ELR (cell line): ENCODE measurements around the gene LYVE1.

ENCODE experiments used
- DNase-seq: peaks from one replicate; pipeline ENCODE4 v3.0.0-alpha.2; 2015; ENCODE audit warnings: low read depth

The LYVE1 gene

DNA sequence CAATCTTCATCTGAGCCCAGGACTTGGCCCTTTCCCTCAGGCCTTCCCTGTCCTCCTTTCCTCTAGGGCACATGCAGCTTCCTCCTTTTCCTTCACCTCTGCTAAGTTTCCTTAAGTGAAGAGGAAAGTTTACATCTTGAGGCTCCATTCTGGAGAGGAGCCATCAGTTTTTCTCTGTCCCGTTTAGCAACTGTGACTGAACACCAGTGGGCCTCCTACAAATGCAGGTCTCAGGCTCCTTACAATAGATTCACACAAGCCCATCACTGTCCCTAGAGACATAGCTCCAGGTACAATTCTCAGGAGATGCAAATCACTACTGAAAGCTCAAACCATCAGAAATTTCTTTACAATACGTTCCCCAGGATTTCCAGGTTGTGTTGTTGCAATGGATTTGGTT lies 23.3 kb upstream of the LYVE1 start:
- no peak for DNase-seq

DNA sequence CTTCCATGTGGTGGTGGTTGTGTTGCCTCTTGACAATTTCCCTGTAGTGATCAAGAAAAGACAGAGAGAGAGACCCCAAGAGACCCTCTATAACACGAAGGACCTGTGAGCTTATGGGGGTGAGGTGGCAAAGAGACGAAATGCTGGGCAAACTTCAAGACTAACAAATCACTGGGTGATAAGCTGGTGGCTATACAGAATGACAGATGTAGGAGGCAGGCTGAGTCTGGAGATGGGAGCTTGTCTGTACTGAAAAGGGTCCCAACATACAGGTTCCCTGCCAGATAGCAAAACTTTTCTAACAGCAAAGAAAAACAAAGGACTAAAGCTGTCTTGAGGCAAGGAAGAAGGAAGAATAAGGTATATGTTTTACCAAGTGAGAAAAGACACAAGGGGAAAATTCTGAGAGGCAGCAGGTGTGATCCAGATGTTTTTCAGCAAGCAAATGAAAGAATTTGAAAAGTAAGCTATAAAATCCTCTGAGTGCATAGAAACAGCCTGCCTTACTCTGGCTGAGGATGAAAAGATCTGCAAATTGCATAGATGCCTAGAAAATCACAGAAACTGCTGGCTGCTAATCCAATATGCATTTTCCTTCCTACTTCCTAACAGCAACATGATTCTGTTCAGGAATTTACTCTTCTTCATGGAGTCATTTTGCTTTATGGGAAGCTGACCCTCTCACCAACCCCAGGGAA lies 21.9 kb upstream of the LYVE1 start:
- DNase-seq = no peak

DNA sequence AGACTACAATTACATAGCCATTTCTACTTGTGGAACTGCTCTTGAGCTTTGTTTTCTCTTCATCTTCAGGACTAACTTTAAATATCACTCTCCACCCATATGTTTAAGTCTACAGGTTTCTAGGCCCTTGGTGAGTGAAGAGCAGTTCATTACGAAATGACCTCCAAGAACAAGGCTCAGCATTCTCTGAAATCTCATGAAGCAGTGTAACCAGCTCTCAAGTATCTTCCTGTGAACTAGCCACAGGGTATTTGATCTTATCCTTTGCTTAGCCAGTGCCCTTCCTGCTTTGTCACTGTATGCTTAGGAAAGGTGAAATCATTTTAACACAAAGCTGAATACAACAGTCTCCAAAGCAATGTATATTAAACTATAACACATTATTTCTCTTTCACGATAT lies 20.4 kb upstream of the LYVE1 start:
- no peak for DNase-seq

DNA sequence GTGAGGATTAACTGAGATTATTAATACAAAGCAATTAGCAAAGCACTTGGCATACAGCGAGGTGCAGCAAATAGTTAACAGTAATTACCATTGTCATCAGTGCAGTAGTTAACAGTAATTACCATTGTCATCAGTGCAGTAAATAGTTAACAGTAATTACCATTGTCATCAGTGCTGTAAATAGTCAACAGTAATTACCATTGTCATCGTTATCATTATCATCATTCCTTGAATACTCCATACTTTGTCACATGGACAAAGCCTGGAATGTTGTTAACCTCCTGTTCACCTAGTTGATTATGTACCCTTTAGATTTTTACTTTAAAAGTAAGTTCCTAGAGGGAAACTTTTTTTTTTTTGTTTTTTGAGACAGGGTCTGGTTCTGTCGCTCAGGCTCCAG lies 19.5 kb upstream of the LYVE1 start:
- DNase-seq = no peak

DNA sequence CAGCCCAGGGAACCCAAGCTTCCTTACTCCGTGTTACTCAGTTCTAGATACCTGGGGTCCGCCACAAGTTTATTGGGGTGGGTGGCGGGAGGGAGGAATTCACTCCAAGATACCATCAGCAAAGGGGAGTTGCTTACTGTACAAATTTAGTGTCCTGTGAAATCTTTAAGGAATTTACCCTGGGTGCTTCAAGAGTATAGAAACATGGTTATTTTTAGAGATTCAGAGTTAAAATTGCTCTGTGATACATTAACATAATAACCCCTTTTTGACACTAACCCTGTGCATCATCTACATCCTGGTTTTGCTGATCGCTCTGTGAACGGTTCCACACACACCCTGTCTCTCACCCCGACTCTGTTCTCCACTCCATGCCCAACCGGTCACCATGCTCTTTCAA lies 18.9 kb upstream of the LYVE1 start:
- no peak for DNase-seq

DNA sequence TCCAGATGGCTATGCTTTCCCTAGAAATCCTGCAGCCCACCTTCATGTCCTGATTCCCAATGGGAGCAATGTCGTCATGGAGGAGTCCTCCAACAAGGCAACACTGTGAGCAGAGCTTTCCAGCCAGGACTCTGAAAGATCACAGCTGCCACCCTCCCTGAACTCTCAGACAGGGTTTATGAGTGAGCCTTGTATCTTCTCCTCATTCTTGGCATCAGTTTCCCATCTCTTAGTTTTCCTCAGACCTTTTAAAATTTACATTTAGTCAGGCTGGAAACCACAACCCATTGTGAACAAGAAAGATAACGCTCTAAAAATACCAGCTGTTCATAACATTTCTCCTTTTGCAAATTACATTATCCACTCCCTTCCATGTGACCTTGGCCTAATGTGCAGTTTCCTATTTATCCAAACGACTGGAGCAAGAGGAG lies 15.6 kb upstream of the LYVE1 start:
- no peak for DNase-seq

DNA sequence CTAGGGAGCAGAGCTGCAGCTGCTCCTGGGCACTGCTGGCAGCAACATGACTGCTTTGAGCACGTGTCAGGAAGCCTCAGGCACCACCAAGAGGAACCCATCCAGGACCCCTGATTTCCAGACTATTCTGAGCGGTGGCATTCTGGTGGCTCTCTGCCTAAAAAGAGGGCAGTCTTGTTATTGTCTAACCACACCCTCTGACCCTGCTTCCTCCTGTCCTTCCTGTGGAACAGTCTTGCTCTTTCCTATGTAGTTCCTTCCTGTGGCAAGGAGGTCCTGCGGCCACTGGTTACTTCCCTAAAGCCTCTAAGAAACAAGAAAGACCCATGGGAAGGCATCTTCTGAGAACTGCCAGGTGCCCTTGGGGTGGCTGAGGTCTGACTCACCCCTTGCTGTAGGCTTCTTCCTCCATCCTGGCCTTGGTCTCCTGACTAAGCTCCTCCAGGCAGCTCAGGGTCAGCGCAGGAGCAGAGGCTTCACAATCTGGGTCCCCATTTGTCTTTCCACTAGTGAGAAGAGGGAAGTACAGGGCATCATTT lies 13.1 kb upstream of the LYVE1 start:
- DNase-seq = peak; percentile 74

DNA sequence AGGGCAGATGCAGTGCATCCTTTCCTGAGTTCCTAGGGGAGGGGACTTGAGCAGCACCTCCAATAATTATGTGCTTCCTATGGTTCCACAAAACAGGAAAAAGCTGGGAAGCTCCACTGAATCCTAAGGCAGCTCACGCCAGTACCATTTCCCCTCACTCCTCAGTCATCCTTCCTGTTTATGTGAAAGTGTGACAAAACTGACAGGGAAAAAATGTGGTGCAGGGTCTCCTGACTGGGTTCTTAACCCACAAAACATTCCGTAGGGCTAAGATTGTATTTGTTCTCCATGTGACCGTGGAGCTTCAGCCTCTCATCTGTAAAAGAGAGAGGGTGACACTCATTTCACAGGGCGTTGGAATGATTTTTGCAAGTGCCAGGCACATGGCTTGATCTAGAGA lies 12.2 kb upstream of the LYVE1 start:
- peak; percentile 28 for DNase-seq

DNA sequence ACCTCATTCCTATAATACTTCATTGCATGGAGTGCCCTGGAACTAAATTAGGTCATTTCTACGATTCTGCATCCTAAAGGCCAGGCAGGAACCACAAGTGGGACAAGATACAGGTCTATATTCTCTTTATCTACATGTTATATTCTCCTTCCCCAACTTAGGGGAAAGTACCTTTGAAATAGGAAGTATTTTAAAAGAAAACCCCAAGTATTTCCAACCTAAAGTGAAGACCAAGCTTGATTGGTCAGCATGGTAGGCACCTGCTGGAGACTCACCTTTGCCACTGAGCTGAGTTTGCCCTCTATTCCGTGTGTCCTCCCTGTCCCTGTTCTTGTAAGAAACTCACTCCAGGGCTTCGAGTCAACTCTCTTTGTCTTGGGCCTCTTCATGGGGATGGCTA lies 11.2 kb upstream of the LYVE1 start:
- DNase-seq = no peak

DNA sequence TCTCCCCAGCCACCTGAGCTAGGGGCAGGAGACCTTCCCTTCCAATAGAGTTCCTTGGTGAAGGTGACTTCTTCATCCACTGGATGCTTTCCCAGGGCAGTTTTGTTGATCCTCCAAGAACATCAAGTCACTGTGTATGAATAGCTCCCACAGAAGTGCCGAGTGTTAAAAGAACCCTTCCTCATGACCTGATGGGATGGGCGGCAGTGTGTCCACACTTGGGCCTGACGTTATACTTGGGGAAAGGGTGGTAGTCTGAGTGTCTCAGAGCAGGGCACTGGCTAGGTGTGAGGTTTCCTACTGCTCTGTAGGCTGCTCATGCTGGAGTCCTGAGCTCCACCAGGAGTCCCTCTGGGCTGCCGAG lies 7.6 kb upstream of the LYVE1 start:
- DNase-seq = no peak

DNA sequence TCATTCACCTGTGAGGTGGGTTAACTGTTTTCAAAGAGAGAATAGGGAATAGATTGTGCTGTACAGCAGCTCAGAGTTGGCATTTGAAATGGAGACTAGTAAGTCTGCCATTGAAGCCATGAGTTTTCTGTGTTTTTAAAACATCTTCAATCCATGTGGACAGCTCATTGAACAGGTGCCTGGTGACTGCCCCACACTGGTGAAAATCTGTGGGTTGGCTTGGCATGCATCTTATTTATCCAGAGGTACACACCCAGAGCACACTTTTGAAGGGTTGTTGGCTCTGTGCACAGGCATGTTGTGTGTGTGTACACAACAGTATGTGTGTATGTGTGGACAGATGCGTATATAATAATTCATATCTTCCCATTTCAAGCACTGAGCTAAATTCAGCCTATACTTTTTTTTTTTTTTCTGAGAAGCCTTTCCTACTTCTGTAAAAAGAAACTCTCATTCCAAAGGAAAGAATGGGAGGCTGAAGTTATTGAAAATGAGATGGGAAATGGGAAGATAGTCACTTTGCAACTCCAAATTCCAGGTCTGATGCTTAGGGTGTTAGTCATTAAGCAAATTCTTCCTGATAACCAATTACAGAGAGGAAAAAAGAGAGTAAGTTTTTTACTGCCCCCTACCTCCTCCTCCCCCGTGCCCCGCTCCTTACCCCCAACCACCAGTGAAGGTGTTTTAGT lies 7.0 kb upstream of the LYVE1 start:
- no peak for DNase-seq

DNA sequence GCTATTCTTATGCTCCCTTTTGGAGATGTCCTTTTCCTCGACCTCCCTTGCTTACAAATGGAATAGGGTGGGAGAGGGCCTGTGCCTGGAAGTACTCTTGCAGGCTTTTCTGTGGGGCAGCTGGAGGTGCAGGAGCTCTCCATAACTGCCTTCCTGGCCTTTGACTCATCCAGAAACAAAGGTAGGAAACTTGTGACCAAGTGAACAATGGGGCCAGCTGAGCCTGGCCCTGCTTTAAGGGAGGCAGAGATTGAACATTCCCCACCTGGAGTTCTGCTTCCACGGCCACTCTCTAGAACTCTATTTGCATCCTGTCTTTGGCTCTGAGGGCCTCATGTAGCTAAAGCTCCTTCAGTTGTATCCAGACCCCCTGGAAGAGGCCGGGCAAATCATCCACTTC lies 5.1 kb upstream of the LYVE1 start:
- no peak for DNase-seq

DNA sequence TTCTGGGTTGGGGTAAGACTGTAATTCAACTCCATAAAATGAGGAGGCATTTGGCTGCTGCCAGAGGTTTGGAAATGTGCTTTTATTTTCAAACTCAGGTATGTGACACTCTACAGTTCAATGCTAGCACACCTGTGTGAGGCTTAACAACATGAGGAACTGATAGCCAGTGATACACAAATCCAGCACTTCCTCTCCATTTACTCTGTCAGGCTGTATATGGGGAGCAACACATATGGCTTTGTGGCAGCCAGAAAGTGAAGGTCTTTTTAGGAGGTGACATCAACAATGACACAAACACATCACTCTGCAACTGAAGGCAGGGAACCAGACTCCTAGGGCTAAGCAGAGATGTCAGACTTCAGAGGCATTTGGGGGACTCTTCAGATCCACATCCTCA lies 4.6 kb upstream of the LYVE1 start:
- no peak for DNase-seq

DNA sequence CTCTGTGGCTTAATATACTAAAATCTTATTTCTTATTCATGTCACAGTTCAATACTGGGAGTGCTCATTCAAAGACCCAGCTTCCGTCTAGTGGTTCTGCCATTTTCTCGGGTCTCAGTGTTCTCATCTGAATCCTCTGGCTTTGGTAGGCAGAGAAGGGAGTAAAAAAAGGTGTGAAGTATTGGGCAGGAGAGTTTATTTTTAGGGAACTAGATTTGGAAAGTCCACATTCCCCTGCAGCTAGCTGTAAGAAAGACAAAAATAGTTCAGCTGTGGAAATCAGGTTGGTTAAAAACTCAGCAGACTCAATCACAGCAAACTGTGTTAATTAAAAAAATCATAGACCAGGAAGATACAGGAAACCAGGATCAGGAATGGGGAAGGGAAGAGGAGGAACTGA lies 4.1 kb upstream of the LYVE1 start:
- DNase-seq = no peak

DNA sequence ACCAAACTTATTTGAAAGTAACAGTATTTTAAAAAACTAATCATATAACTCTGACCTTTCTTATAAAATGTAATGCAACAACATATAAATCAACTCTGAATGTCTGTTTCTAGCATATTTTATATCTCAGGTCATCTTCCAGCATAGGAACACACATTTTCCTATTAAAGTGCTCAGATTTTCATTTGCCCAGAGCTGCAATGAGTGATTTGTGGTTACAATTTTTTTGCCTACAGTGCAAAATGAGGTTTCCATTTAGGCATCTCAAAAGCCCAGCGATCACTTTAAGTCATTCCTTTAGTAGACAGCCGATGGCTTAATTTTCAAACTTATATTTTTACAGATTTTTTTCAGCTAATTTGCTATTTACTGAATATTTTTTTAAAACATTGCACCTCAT lies 1.0 kb downstream of the LYVE1 start:
- no peak for DNase-seq

DNA sequence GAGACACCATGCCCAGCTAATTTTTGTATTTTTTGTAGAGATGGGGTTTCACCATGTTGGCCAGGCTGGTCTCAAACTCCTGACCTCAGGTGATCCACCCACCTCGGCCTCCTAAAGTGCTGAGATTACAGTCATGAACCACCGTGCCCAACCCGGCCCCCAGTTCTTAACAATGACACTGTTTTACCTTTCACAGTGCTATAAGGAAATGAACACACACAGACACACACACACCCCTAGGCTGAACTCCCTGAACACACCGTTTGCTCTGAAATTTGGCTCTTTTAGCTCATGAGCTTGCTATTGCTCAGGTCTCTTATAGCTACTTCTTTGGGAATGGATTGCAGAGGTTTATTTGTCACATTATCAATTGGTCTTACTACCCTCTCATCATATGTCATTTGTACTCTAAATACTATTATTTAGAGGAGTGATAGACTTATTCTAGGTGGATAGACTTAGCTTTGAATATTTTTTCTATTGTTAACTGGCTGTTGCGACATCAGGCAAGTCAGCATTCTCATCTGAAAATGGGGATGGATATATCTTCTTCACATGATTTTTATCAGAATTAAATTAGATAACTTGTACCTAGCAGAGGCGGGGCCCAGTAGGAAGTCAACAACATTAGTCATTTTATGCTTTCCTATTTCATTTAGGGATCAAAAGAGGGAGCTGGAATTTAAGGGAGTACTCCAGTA lies 2.1 kb downstream of the LYVE1 start:
- no peak for DNase-seq

DNA sequence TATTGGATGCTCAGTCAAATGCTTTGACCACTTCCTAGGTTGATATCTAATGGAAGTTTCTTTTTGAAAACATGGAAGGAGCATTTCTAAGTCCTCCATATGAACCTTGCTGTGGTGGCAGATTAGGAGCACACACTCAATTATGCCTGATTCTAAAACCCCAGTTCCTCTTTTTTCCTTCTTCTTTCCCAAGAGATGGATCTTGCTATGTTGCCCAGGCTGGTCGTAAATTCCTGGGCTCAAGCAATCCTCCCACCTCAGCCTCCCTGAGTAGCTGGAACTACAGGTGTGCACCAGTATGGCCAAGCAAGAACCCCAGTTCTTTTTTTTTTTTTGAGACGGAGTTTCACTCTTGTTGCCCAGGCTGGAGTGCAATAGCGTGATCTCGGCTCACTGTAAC lies 3.0 kb downstream of the LYVE1 start:
- no peak for DNase-seq

DNA sequence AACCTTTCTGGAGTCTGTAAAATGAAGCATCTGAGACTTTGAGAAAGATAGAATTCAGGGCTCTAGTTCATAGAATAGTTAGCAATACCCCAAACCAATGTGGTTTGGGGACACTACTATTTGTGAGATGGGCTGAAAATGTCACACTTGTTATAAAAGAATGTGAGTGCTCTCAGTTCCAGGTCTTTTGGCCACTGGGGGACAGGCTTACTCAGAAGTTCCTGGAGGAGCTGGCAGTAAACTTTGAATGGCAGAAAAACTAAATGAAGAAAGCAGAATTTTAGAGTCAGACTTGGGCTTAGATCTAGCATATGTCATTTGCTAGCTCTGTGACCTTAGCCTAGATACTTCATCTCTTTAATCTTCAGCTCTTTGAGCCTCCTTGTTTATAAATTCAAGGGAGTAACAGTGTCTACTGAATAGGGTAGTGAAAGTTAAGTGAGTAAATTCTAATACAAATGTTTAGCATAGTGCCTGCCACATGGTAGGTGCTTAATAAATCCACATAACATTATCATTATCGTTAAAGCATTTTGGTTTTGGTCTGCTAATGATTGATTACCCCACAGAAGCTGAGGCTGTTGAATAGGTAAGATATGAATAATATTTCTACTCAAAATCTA lies 3.7 kb downstream of the LYVE1 start:
- peak; percentile 24 for DNase-seq

DNA sequence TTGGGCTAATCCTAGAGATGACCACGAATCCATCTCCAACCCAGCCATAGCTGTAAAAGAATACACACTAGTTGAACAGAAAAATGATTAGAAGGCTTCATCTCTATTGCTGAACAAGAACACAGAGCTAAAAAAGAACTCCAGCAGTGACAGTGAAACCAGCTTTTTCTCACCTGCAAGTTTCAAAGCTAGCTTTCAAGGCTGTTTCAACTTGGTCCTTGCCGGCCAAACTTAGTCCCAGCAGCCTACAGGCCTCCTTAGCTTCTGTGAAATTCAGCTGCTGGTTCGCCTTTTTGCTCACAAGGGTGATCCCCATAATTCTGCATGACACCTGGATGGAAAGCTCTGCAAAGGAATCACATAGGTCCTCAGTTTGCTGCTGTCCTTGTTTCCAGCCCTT lies 4.4 kb downstream of the LYVE1 start:
- no peak for DNase-seq

DNA sequence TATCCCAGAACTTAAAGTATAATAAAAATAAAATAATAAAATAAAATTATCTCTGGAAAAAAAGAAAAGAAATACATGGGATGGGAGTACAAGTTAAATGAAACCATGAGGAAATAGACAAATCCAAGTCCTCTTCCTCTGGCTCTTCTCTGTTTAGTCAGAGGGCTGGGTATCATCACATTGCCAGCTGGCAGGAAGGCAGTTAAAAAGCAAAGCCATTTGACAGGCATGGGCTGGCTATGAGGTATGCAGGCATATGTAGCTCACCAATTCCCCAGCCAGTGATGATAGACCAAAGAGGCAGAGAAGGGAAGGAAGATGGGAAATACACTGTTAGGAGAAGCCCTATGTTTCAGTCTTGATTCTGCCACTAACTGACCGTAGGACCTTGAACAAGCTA lies 6.5 kb downstream of the LYVE1 start:
- DNase-seq = no peak

DNA sequence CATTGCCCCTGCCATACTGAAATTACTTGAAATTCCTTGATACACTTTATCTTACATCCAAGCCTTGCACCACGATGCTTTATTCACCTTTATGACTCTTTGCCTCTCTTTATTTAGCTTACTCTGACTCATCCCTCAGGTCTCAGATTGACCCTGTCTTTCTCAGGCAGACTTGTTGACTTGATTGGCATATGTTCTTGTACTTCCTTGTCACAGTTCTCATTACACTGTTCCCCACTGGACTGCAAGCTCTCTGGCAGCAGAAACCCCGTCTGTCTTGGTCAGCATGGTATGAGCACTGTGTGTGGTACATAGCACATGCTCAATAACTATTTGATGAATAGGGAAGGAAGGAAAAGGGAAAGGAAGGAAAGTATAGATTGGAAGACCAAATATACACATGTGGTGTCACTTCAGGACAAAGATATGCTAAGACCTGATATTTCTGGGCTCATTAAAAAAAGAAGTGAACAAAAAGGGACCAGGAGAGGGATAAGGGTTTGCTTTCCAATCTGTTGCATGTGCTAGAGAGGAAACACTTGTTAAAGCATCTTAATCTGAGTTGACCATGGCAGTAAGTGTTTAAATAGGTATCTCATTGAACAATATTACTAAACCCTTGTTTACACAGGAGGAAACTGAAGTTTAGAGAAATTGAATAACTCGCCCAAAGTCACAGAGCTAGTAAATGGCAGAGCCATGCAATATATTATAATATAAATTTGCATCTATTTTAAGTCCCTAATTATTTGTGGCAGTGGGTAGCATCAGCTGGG lies 7.2 kb downstream of the LYVE1 start:
- no peak for DNase-seq

DNA sequence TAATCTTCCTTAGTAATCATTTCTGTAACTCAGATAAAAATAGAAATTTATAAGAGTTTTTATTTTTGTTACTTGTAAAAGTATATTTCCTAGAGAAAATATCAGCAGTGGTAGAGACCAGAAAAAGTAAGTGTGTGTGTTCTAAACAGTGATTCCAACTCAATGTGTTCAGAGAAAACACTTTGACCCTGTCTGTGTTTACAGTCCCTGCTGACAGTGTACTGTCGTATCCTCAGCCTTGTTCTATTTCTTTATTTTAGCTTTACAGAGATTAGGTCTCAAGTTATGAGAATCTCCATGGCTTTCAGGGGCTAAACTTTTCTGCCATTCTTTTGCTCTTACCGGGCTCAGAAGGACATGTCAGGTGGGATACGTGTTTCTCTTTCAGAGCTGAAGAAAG lies 10.2 kb downstream of the LYVE1 start:
- DNase-seq = no peak
